RWPE2 (cell line): ENCODE results near the gene TSSK3.

Experiments used
- ATAC-seq: fragments of 200-7000 bp; cut with Tn5 transposase; 3 replicates; pipeline ENCODE4 v1.9.1; 2021; ENCODE audit warnings: low read depth
- DNase-seq: peaks from one replicate; pipeline ENCODE4 v3.0.0-alpha.2; 2020; ENCODE audit warnings: low spot score
- H3K27ac ChIP-seq: fragments of 450-650 bp; 2 replicates; pipeline ENCODE4 v1.5.1; 2017; ENCODE audit warnings: mild to moderate bottlenecking; ENCODE audit not compliant: poor library complexity, severe bottlenecking
- H3K27me3 ChIP-seq: fragments of 250-450 bp; sonication (Bioruptor Pico); 2 replicates; pipeline ENCODE4 v1.5.1; 2021; ENCODE audit warnings: mild to moderate bottlenecking, moderate library complexity; ENCODE audit not compliant: insufficient read depth, poor library complexity, severe bottlenecking
- H3K36me3 ChIP-seq: fragments of 250-450 bp; sonication (Bioruptor Pico); 2 replicates; pipeline ENCODE4 v1.5.1; 2020; ENCODE audit warnings: low read depth, mild to moderate bottlenecking, moderate library complexity
- H3K4me1 ChIP-seq: fragments of 250-450 bp; sonication (Bioruptor Pico); 2 replicates; pipeline ENCODE4 v1.5.1; 2021; ENCODE audit warnings: mild to moderate bottlenecking, moderate library complexity; ENCODE audit not compliant: insufficient read depth, poor library complexity, severe bottlenecking
- H3K4me3 ChIP-seq: fragments of 250-450 bp; sonication (Bioruptor Pico); 2 replicates; pipeline ENCODE4 v1.5.1; 2021; ENCODE audit warnings: mild to moderate bottlenecking, moderate library complexity; ENCODE audit not compliant: severe bottlenecking
- H3K9me3 ChIP-seq: fragments of 250-450 bp; sonication (Bioruptor Pico); 2 replicates; pipeline ENCODE4 v1.5.1; 2021; ENCODE audit warnings: mild to moderate bottlenecking, moderate library complexity; ENCODE audit not compliant: severe bottlenecking
- CTCF ChIP-seq: fragments of 450-650 bp; IDR thresholded peaks from one replicate; pipeline ENCODE4 v1.5.1; 2017; ENCODE audit warnings: mild to moderate bottlenecking, moderate library complexity; ENCODE audit not compliant: poor library complexity, severe bottlenecking

TSSK3 gene

DNA sequence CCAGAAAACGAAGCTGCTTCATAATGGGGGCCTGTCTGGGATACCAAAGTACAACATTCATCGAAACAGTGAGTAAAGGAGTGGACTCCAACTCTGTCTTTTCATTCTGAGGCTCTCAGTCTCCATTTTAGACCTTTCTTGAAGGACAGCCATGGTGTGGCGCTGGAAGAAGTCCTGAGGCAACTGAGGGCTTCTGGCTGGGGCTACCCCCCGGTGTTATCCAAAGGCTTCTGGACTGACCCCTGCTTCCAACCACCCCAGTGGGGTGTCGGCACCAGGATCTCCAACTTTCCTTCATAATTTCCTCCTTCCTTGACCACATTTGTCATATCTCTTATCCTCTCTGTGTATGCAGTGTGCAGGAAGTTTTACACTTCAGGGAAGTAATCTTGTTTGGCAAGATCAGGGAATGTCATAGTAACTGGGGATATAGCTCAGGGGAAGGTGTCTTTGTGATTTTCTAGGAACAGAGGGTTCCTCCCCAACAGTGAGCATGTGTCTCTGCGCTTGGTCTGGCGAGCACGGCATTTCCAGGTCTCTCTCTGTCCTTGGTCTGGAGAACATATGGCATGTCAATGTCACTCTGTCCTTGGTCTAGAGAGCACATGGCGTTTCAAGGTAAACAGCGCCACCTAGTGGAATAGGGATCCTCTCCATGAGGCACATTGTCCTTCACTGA, 51.3 kb downstream of the TSSK3 start:
- no peak overlapping the region for H3K27ac ChIP-seq
- peak; percentile 69 for TF ChIP-seq CTCF
- no peaks in the 10 kb centered on the region for H3K36me3 ChIP-seq
- H3K4me1 ChIP-seq: no peaks in the 10 kb centered on the region
- ATAC-seq: peak; percentile 63; the same call in 2 of the 3 replicates
- H3K9me3 ChIP-seq: peaks cover 1% of the 10 kb centered on the region
- no peaks in the 10 kb centered on the region for H3K27me3 ChIP-seq
- no peak overlapping the region for H3K4me3 ChIP-seq
- DNase-seq: no peak
